GM21390 (cell line): ENCODE results near the gene B3GALT6.

Experiments used
- ATAC-seq: cut with Tn5 transposase; IDR thresholded peaks from one replicate; pipeline ENCODE4 v1.9.1; 2021; ENCODE audit not compliant: unreplicated experiment

B3GALT6 gene

GRCh38 chr1:1200876-1201810 is 30.9 kb upstream of the B3GALT6 start:
- no peak for ATAC-seq

GRCh38 chr1:1202831-1203560 is 29.0 kb upstream of the B3GALT6 start:
- ATAC-seq, result no peak

GRCh38 chr1:1203561-1204424 is 28.2 kb upstream of the B3GALT6 start:
- no peak for ATAC-seq

- ATAC-seq, result no peak
Measured at GRCh38 chr1:1204425-1204920, 27.6 kb upstream of the B3GALT6 start.

- ATAC-seq, result no peak
Measured at GRCh38 chr1:1204998-1205768, 26.9 kb upstream of the B3GALT6 start.

- ATAC-seq, result no peak
Measured at GRCh38 chr1:1205769-1206375, 26.2 kb upstream of the B3GALT6 start.

- no peak for ATAC-seq
Measured at GRCh38 chr1:1206376-1206965, 25.6 kb upstream of the B3GALT6 start, which contains the start of gene TNFRSF18. TNFRSF18 (minus strand) TSS chr1:1206592; CDS start chr1:1206571, 21 bp downstream.

- no peak for ATAC-seq
Measured at GRCh38 chr1:1206966-1207531, 25.0 kb upstream of the B3GALT6 start.

- ATAC-seq, result no peak
Measured at GRCh38 chr1:1207571-1207892, 24.5 kb upstream of the B3GALT6 start.

- ATAC-seq, result no peak
Measured at GRCh38 chr1:1208713-1209433, 23.2 kb upstream of the B3GALT6 start.

GRCh38 chr1:1210726-1211540 is 21.1 kb upstream of the B3GALT6 start:
- ATAC-seq, result no peak

GRCh38 chr1:1211541-1212441 is 20.2 kb upstream of the B3GALT6 start:
- no peak for ATAC-seq

- no peak for ATAC-seq
Measured at GRCh38 chr1:1212780-1213344, 19.2 kb upstream of the B3GALT6 start.

GRCh38 chr1:1213345-1214265 is 18.4 kb upstream of the B3GALT6 start, which contains the start of gene TNFRSF4:
TNFRSF4 (minus strand) TSS chr1:1214153; CDS start chr1:1214127, 26 bp downstream.
- no peak for ATAC-seq

- ATAC-seq, result no peak
Measured at GRCh38 chr1:1215080-1215676, 16.9 kb upstream of the B3GALT6 start.
